Fibroblast of upper back skin (primary cell): ENCODE data around the gene BCL7B.
"Not testable (repeated sequence)": the region's sequence is repeated elsewhere in the genome, so short reads cannot be mapped to it uniquely, and the experiment has no call there.

ENCODE experiments used
- DNase-seq: peaks from one replicate; pipeline ENCODE4 v3.0.0-alpha.2; 2013

BCL7B gene

DNA sequence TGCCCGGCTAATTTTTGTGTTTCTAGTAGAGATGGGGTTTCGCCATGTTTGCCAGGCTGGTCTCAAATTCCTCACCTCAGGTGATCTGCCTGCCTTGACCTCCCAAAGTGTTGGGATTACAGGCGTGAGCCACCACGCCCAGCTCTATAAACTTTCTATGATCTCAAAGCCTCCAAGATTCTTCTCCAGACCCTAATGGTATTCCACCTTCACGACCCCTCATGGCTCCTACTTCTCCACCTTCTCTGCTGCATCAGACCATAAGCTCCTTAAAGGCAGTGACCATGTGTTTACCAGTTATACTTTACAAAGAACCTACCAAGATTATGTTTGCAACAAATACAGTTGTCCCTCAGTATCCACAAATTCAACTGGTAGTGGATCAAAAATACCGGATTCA is 25.3 kb downstream of the BCL7B start:
- no peak for DNase-seq

DNA sequence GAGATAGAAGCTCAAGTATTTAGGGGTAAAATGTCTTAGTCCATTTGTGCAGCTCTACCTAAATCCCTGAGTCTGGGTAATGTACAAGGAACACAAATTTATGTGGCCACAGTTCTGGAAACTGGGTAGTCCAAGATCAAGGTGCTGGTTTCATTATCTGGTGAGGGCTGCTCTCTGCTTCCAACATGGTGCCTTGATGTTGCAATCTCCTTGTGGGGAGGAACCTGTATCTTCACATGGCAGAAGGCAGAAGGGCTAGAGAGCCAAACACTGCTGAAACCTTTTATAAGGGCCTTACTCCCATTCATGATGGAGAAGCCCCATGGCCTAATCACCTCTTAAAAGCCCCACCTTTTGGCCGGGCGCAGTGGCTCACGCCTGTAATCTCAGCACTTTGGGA is 26.7 kb downstream of the BCL7B start:
- DNase-seq: no peak

DNA sequence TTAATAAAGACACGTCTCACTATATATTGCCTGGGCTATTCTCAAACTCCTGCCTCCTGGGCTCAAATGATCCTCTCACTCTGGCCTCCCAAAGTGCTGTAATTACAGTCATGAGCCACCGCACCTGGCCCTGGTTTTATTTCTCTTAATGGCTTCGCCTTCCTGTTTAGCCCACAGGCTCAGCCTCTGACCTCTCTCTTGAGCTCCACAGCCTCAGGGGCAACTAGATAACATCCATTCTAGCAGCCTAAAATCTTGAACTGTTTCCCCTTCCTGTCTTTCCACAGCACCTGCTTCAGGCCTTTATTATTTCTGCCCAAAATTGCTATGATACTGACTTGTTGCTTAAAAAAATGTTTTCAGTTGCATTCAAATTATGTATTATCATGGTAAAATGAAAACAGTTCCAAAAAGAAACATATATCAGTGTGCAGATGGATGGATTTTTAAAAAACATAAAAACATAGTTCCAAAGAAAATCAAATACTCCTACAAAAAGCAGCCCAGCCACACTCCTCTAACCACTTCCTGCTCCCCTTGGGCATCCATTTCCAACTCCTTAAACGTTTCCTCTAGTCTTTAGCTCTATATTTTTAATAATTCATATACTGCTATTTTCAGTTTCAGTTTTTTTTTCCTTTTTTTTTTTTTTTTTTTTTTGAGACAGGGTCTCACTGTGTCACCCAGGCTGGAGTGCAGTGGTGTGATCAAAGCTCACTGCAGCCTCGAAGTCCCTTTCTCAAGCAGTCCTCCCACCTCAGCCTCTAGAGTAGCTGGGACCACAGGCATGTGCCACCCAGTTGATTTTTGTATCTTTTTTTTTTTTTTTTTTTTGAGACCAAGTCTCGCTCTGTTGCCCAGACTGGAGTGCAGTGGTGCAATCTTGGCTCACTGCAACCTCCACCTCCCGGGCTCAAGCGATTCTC is 30.3 kb downstream of the BCL7B start:
- DNase-seq: no peak

DNA sequence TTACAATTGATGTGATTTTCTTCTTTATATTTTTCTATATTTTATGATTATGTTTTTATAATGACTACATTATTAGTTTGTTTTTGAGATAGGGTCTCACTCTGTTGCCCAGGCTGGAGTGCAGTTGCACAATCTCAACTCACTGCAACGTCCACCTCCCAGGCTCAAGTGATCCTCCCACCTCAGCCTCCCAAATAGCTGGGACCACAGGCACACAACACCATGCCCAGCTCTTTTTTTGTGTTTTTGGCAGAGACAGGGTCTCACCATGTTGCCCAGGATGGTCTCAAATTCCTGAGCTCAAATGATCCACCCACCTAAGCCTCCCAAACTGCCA is 31.4 kb downstream of the BCL7B start:
- not testable (repeated sequence) for DNase-seq

DNA sequence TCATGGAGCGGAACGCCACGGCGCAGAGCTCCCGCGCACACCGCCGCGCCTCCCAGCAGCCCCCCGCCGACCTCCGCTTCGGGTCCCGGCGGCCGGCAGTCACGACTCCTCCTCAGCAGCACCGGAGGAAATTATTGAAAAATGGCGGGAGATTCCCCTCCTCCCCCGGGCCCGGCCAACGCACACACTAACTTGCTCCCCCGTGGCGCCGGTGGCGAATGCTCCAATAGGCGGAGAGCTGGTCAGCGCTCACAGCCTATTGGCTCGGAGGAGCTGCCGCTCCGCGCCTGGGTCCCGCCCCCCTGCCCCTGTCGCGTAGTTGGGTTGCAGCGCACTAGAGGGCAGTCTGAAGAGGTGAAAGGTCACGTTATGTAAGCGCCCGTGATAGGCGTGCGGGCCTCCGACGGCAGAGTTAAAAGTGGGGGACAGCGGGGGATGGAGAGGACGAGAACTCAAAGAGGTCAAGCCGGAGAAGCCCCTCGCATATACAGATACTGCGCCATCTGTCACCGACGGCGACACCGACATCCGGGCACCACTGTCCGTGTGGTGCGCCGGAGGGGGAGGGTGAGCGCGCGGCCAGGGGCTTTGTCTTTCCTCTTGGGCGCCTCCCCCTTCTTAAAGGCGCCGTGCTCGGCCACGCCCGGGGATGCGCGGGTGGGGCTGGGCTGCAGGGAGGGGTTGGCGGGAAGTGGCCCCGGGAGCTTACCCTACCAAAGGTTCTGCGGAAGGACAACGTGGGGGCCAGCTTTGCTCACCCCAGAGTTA is 35.2 kb downstream of the BCL7B start, which contains the start of gene BAZ1B:
Gene BAZ1B, minus strand, starts transcription at position 189 of the 768 bp plus-strand sequence. CDS start 360 bp downstream, outside the sequence.
- peak; percentile 98 for DNase-seq

DNA sequence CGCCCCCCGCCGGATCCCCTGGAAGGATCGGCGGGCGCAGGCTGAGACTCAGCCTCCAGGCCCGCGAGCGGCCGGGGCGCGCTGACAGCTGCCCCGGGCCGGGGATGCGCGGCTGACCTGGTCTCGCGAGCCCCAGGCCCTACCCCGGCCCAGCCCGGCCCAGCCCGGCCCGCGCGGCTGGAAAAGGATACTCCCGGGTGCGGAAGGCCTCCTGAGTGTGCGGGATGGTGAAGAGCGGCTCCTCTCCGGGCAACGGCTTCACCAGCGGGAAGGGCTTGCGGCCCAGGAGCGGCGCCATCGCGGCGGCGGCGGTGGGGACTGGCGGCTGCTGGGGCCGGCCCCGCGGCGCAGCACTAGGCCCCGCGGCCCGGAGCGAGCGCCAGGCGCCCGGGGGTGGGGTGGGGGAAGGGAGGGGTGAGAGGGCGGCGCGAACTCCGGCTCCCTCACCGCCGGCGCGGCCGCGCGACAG is 35.8 kb downstream of the BCL7B start:
- peak; percentile 23 for DNase-seq

DNA sequence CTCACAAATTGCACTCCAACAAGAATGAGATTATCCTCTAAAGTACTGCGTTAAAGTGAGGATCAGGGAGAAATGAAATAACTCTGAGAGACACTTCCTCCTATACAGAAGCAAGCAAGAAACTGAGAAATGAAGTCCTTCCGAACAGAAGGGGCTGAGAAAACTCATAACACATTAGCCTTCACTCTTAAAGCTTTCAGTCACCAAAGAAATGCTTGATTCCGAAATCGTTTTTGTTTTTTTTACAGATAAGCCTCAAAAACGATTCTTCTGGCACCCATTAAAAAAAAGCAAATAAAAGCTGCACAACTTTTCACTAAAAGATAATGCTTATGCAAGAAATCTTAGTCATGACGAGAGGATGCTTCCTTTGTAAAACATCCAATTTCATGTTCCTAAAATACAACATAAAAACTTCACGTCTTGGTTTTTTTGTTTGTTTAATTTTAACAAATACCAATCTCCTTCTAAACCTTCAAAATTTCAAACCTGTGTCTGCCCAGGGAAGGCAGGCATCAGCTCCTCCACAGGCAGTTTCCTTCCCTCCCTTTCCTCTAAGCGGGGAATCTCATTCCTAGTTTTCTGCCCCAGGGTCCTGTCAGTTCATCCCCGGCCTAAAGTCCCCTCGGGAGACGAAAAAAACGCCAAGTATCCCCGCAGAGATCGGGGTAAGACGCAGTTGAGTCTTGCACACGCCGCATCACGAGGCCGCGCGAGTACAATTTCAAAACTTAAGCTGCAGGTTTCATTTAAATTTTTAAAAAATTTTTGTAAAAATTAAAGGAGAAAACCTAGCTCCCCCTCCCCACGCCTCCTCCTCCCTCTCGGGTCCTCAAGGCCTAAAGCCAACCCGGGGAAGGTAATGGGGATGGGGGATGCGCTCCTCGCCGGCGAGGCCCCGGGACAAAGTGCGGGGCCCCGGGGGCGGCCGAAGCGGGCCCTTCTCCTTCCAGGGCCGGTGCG is 36.5 kb downstream of the BCL7B start:
- DNase-seq: peak; percentile 12

DNA sequence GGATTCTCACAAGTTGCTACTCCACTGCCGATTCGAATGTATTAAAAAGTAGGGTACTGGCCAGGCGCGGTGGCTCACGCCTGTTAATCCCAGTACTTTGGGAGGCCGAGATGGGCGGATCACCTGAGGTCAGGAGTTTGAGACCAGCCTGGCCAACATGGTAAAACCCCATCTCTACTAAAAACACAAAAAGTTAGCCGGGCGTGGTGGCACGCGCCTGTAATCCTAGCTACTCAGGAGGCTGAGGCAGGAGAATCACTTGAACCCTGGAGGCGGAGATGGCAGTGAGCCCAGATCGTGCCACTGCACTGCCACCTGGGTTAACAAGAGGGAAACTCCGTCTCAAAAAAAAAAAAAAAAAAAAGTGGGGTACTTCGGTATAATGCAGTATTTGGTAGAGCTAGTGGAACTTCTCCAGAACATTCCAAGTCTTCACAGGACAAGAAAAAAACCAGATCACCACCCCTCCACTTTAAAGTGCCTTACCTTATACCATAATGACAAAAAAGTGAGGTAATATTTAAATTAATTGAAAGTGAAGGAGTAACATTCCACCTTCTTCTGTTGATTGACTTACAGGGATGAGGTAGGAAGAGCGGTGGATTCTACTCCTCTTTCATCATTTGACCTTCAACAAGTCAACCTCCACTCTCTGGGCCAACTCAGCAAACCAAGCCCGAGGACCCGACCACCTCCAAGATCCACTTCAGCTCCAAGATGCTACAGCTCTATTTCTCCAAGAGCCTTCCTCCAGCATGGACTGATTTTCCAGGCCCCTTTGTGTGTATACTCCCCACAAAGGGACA is 37.4 kb downstream of the BCL7B start:
- DNase-seq: no peak

DNA sequence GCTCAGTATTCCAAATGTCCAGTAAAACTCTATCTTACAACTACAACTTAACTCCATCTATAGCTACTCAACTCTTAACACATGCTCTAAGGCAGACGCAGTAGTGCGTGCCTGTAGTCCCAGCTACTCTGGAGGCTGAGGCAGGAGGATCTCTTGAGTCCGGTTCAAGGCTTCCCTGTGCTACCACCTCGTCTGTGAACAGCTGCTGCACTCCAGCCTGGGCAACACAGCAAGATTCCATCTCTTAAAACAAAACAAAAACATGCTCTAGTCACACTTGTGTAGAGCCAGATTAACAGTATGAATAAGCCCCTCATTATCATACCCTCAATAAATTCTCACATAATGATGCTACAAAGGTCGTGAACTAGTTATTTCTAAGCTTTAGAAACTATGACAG is 39.0 kb downstream of the BCL7B start:
- no peak for DNase-seq

DNA sequence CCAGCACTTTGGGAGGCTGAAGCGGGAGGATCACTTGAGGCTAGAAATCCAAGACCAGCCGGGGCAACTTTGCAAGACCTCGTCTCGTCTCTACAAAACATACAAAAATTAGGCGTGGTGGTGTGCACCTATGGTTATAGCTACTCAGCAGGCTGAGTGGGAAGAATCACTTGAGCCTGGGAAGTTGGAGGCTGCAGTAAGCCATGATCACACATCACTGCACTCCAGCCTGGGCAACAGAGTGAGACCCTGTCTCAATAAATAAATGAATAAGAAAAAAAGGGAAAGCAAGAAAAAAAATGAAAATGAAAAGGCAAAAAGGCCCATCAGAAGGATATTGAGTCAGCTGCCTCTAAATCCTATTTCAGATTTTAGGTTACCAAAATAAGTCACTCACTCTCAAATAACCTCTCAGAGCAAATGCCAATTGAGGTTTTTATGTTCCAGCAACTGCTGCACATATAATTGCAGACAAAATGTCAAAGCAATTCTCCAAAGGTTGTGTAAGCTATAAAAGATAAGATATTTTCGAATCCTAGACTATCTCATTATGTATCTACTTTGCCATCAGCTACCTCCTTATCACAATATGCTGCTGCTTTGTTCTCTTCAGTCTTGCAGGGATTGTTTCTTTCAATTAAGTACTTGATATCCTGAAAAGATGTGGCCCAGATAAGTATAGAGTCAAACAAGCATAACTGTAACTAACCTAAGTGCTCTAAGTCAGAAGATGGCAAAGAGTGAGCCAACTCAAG is 40.1 kb downstream of the BCL7B start:
- DNase-seq: no peak

DNA sequence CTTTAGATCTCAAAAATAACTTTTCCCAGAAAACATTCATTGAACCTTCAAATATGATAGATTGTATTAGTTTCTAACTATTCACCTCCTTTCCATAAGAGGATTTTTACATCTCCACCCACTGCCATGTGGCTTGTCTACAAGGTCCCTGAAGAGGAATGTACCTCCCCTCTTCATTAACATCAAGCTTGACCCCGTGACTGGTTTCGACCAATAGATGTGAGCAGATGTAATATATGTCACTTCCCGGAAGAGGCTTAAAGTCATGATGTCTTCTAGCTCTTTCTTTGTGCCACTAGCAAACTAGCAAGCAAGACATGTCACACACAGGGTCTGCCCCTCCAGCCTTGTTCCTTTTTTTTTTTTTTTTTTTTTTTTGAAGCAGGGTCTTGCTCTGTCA is 42.3 kb downstream of the BCL7B start:
- no peak for DNase-seq

DNA sequence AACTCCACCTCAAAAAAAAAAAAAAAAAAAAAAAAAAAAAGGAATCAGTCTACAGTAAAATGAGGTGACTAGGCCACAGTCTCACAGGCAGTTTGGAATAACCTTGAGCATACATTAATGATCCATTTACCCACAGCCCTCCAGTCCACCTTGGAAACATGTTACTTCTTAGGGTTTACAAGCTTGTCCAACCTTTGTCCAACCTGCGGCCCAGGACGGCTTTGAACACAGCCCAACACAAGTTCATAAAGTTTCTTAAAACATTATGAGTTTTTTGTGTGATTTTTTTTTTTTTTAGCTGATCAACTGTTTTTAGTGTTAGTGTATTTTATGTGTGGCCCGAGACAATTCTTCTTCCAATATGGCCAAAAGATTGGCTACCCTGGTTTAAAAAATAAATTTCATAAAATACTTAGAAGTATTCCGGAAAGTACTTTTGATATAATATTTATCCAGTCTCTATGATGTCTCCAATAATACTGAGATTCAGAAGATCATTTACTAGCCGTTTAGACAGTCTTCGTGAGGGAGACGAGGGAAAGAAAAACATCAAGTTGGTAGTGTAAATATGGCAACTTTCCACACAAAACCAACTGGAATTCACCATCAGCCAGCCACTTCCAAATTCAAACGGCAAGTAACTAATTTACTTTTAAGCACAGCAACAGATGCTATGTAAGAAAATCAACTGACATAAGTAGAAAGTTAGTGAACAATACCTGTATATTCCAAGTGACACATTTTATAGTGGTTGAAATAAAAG is 45.3 kb downstream of the BCL7B start:
- no peak for DNase-seq

DNA sequence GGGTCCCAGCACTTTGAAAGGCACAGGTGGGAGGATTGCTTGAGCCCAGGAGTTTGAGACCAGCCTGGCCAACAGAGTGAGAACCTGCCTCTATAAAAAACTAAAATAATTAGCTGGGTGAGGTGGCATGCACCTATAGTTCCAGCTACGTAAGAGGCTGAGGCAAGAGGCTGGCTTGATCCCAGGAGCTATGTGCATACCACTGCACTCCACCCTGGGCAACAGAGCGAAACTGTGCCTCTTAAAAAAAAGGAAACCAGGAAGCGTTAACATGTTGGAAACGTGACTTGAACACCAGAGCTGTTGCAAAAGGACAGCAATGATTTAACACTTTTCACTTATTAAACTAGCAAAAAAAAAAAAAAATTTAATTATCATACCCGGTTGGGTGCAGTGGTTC is 48.0 kb downstream of the BCL7B start:
- DNase-seq: no peak

DNA sequence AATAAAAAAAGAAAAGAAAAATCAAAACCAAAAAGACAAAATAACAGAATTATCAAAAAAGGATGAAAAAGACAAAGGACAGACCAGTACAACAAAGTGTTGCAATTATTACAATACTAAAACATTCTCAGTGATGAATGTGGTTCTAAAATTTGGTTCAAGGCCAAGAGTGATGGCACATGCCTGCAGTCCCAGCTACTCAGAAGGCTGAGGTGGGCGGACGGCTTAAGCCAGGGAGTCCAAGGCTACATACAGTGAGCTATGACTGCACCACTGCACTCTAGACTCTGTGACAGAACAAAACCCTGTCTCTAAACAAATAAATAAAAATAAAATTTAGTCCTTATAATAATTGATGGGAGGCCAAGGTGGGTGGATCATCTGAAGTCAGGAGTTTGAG is 49.9 kb downstream of the BCL7B start:
- no peak for DNase-seq

DNA sequence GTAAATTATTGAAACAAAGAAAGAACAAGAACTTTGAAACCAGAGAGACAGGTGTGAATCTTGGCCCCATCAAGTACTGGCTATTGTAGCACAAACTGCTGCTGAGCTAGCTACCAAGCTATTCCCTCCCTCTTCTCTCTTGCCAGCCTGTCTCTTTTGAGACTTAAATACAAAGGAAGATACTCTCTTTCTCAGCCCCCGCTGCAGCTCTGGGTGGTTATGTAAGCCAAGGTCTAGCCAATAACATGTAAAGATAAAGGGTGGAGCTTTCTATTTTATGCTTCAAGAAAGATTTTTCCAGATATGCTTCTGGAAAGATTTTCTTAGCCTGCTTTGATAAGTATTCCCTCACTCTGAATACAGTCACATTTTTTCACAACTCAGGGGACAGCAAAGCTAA is 52.6 kb downstream of the BCL7B start:
- DNase-seq: no peak

DNA sequence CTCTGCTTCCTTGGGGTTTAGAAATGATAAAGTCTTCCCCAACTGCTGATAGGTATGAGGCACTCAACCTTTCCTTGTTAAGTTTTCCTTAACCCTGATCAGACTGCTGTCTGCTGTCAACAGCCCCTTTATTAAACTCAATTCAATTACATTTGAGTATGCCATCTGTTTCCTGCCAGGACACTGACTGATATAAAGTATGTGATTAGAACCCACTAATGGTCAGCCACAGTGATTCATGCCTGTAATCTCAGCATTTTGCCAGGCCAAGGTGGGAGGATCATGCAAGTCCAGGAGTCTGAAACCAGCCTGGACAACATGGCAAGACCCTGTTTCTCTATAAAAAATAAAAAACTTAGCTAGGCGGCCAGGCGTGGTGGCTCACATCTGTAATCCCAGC is 53.5 kb downstream of the BCL7B start:
- no peak for DNase-seq

DNA sequence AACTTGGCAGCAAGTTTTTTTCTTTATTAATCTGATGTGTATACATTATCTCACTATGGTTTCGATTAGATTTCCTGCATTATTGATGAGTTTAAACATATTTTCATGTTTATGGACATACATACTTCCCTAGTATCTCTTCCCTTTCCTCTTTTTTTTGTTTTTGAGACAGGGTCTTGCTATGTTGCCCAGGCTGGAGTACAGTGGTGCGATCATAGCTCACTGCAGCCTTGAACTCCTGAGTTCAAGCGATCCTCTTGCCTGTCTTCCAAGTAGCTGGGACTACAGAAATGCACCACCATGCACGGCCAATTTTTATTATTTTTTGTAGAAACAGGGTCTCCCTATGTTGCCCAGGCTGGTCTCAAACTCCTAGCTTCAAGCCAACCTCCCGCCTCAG is 54.3 kb downstream of the BCL7B start:
- DNase-seq: no peak

DNA sequence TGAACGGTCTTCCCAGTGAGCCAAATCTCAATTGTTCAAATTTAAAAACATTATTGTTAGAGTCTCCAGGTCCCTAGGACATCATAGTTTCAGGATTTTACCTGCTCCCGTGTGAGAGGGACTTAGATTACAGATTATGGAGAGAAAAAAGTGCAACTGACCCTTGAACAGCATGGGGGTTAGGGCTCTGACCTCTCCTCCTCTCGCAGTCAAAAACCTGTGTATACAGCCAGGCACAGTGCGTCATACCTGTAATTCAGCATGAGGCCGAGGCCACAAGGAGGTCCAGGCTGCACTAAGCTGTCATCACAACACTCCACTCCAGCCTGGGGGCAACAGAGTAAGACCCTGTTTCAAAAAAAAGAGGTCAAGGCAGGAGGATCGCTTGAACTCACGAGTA is 60.9 kb downstream of the BCL7B start:
- DNase-seq: no peak

DNA sequence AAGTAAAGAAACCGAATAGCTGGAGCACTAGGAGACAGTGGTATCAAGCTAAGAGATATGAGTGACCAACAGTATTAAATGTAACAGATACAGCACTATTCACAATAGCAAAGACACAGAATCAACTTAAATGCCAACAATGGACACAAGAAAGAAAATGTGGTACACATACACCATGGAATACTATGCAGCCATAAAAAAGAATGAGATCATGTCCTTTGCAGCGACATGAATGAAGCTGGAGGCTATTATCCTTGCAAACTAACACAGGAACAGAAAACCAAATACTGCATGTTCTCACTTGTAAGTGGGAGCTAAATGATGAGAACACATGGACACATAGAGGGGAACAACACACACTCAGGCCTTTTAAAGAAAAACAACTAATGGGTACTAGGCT is 62.0 kb downstream of the BCL7B start:
- not testable (repeated sequence) for DNase-seq

DNA sequence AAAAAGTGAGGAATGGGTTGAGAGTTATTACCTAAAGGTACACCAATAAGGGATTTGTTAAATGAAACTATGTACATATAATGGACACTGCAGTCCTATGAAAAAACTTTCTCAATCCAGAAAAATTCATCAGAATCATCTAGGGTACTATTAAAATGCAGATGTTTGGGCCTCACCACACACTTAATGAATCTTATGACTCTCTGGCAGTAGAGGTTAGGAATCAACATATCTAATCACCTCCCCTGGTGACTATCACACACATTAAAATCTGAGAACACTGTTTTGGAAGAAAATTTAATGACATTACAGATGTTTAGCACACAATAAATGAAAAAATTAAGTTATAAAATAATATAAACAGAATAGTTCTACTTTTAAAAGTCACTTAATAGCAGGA is 67.5 kb downstream of the BCL7B start:
- no peak for DNase-seq
